GM12891 (cell line): ENCODE results near the gene LTBP1.

Source experiments
- POLR2A ChIP-seq: IDR thresholded peaks from 2 replicates; pipeline ENCODE4 v1.6.1; 2011; ENCODE audit warnings: low read depth, low read length, control low read depth
- POLR2AphosphoS5 ChIP-seq: IDR thresholded peaks from 2 replicates; pipeline ENCODE4 v1.6.1; 2011; ENCODE audit warnings: low read depth, low read length, control low read depth
- SPI1 ChIP-seq: IDR thresholded peaks from 2 replicates; pipeline ENCODE4 v1.6.1; 2011; ENCODE audit warnings: low read depth, low read length, control low read depth

DNA sequence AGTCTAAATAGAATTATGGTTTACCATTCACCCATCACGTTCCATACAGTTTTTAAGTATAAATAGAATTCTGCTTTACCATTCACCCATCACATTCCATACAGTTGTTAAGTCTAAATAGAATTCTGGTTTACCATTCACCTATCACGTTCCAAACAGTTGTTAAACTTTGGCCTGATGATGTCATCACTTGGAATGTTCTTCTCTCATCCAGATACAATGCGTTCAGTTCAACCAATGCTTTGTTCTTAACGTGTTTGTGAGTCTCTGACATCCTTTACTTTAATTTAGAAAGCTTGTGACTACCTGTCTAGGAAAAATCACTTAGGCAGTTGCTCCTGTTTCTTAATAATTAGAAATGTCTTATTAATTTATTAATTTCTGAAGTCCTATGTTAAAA lies 293.4 kb downstream of the LTBP1 start:
- TF ChIP-seq POLR2AphosphoS5 = no peak
- TF ChIP-seq SPI1 = no peak
- no peak for TF ChIP-seq POLR2A
